CD4-positive, alpha-beta T cell (primary cell): ENCODE data around the gene SIGLEC5. TPM values are rescaled to one million over a fixed set of nuclear protein-coding genes. Genes with fewer than 3 reads are reported as not detected.

ENCODE experiments used
- ATAC-seq: fragments of 200-7000 bp; cut with Tn5 transposase; one replicate; pipeline ENCODE4 v1.10.0; 2022; ENCODE audit warnings: mild to moderate bottlenecking; ENCODE audit not compliant: poor library complexity
- CTCF ChIA-PET: fragments of 350-600 bp; sonication (Branson Sonifier 250); formaldehyde crosslinking; loops from one replicate; lab custom pipeline; 2021; ENCODE audit warnings: antibody characterized with exemption, inconsistent platforms; lab: Charles Lee
- POLR2A ChIA-PET: fragments of 350-600 bp; sonication (Branson Sonifier 250); formaldehyde crosslinking; loops from one replicate; lab custom pipeline; 2021; ENCODE audit warnings: antibody characterized with exemption, inconsistent platforms; lab: Charles Lee
- DNase-seq, 14 experiments: peaks; one replicate each; pipeline ENCODE4 v3.0.0-alpha.2; 2013 to 2020; ENCODE audit warnings: mixed read lengths in 2 of 14
- H3K27ac ChIP-seq, 2 donors: one replicate each; pipeline versions ENCODE4 v1.5.1 to v1.7.0; 2013; ENCODE audit warnings: low read length in 2 of 2, low read depth in 1 of 2, mild to moderate bottlenecking in 1 of 2
- H3K27me3 ChIP-seq, 2 experiments: 1 replicate in 1 of 2; 2 replicates in 1 of 2; pipeline versions ENCODE4 v1.6.1 to v1.7.0; 2013; ENCODE audit warnings: low read length in 2 of 2, control low read depth in 1 of 2, mild to moderate bottlenecking in 1 of 2, moderate library complexity in 1 of 2; ENCODE audit not compliant: insufficient read depth in 2 of 2, control insufficient read depth in 1 of 2
- H3K36me3 ChIP-seq: one replicate; pipeline ENCODE4 v1.6.1; 2013; ENCODE audit warnings: low read length, control low read depth; ENCODE audit not compliant: insufficient read depth
- H3K4me1 ChIP-seq: one replicate; pipeline ENCODE4 v1.6.1; 2013; ENCODE audit warnings: low read length, control low read depth; ENCODE audit not compliant: insufficient read depth
- H3K4me3 ChIP-seq: one replicate; pipeline ENCODE4 v1.5.1; 2013; ENCODE audit warnings: mild to moderate bottlenecking, low read length, moderate library complexity
- H3K9me3 ChIP-seq, 2 experiments: 1 replicate in 1 of 2; 2 replicates in 1 of 2; pipeline versions ENCODE4 v1.6.1 to v1.7.0; 2013; ENCODE audit warnings: low read length in 2 of 2, mild to moderate bottlenecking in 2 of 2, control low read depth in 1 of 2, moderate library complexity in 1 of 2; ENCODE audit not compliant: control insufficient read depth in 1 of 2, insufficient read depth in 1 of 2
- H3K27ac Mint-ChIP-seq: one replicate; pipeline ENCODE4 v1.8.0; 2020; ENCODE audit warnings: mixed read lengths
- H3K27me3 Mint-ChIP-seq: one replicate; pipeline ENCODE4 v1.8.0; 2021; ENCODE audit warnings: mixed read lengths
- H3K36me3 Mint-ChIP-seq: one replicate; pipeline ENCODE4 v1.8.0; 2021; ENCODE audit warnings: low read depth, mixed read lengths
- H3K4me1 Mint-ChIP-seq: one replicate; pipeline ENCODE4 v1.8.0; 2021; ENCODE audit warnings: low read depth, mixed read lengths
- H3K4me3 Mint-ChIP-seq: one replicate; pipeline ENCODE4 v1.8.0; 2020; ENCODE audit warnings: mild to moderate bottlenecking, mixed read lengths
- H3K9me3 Mint-ChIP-seq: one replicate; pipeline ENCODE4 v1.8.0; 2020; ENCODE audit warnings: mixed read lengths
- CTCF ChIP-seq: fragments of 200-600 bp; IDR thresholded peaks from one replicate; pipeline ENCODE4 v1.8.0; 2022; ENCODE audit warnings: antibody characterized with exemption, mild to moderate bottlenecking
- intact Hi-C, 2 experiments: fragments of 100-400 bp; cut with DNase I in 1 of 2; cut with micrococcal nuclease in 1 of 2; formaldehyde crosslinking; loops; one replicate each; pipeline versions ENCODE4 v1.15.1 to v1.9.0; 2023 to 2025; cut with DNase I, micrococcal nuclease
- total RNA-seq, 174 experiments: library from RNA in 2 of 174; stranded (reverse) in 2 of 174; gene quantifications; one replicate each; pipeline ENCODE4 v1.2.3 and lab custom pipeline; 2021 to 2026

The SIGLEC5 gene
- total RNA-seq, 2 experiments from 2014 or later = not detected

- ATAC-seq (no peak), DNase-seq (peak in 11 of 14 experiments; percentile 17 to 75 (median 29))
- intact Hi-C loops = loop anchor here in 1 of 2 experiments (10.0 kb wide), 1 partner anchor 114 kb away; no protein-coding TSS in a partner anchor
- Histone ChIP-seq H3K9me3 (peaks cover 0 to 4% of the 10 kb centered on the region in 2 experiments), H3K4me1 (peaks cover 3% of the 10 kb centered on the region), H3K27me3 (peaks cover 0 to 15% of the 10 kb centered on the region in 2 experiments), H3K36me3 (no peaks in the 10 kb centered on the region), H3K27ac (no peak overlapping the region), H3K4me3 (no peak overlapping the region)
- H3K4me3 Mint-ChIP-seq = no peak overlapping the region
- H3K27ac Mint-ChIP-seq = no peak overlapping the region
- no peaks in the 10 kb centered on the region for H3K36me3 Mint-ChIP-seq
- ChIA-PET POLR2A (no interaction called here), CTCF (interaction anchor here (0.6 kb wide), 1 partner anchor 43 kb away, joined by 3 read pairs; no protein-coding TSS in a partner anchor)
- peaks cover 46% of the 10 kb centered on the region for H3K27me3 Mint-ChIP-seq
- no peak for TF ChIP-seq CTCF
- no peaks in the 10 kb centered on the region for H3K9me3 Mint-ChIP-seq
- peaks cover 4% of the 10 kb centered on the region for H3K4me1 Mint-ChIP-seq
Measured at GRCh38 chr19:51660975-51661600, 30.9 kb upstream of the SIGLEC5 start.

DNA sequence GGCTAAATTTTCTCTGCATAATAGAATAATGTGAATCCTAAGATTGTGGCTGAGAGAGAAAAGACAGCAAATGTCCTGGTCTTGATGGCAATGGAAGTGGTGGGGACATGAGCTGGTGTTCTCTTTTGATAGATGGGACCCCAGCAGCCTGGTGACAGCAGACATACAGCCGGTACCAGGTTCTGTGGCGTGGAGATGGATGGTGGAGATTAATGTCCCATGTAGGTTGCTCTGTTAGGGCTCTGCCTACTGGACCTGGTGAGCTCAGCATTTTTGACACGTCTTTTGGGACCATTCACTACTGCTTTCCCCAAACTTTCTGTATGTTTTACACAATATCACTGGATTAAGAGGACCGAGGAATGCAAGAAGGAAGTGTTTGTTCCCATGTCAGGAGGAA lies 24.6 kb upstream of the SIGLEC5 start:
- H3K4me3 ChIP-seq = no peak overlapping the region
- peaks cover 4 to 6% of the 10 kb centered on the region in 2 experiments for H3K27me3 ChIP-seq
- ATAC-seq (no peak), DNase-seq (no peak)
- H3K27ac ChIP-seq = no peak overlapping the region
- peaks cover 35% of the 10 kb centered on the region for H3K27me3 Mint-ChIP-seq
- intact Hi-C loops = no loop called here
- ChIA-PET POLR2A (no interaction called here), CTCF (no interaction called here)
- TF ChIP-seq CTCF = no peak
- peaks cover 3% of the 10 kb centered on the region for H3K4me1 ChIP-seq
- H3K36me3 ChIP-seq = no peaks in the 10 kb centered on the region
- H3K4me3 Mint-ChIP-seq = no peak overlapping the region
- no peaks in the 10 kb centered on the region for H3K36me3 Mint-ChIP-seq
- H3K27ac Mint-ChIP-seq = no peak overlapping the region
- H3K4me1 Mint-ChIP-seq = peaks cover 4% of the 10 kb centered on the region
- no peaks in the 10 kb centered on the region for H3K9me3 ChIP-seq
- no peaks in the 10 kb centered on the region for H3K9me3 Mint-ChIP-seq

DNA sequence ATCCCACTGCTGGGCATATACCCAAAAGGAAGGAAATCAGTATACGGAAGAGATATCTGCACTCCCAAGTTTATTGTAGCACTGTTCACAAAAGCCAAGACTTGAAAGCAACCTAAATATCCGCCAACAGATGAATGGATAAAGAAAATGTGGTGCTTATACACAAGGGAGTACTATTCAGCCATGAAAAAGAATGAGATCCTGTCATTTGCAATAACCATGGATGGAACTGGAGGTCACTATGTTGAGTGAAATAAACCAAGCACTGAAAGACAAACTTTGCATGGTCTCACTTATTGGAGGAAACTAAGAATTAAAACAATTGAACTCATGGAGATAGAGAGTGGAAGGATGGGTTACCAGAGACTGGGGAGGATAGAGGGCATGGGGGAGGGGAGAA lies 23.0 kb upstream of the SIGLEC5 start:
- Histone ChIP-seq H3K9me3 (no peaks in the 10 kb centered on the region), H3K4me3 (no peak overlapping the region), H3K27ac (no peak overlapping the region), H3K27me3 (peaks cover 5 to 6% of the 10 kb centered on the region in 2 experiments), H3K36me3 (no peaks in the 10 kb centered on the region), H3K4me1 (peaks cover 3% of the 10 kb centered on the region)
- TF ChIP-seq CTCF = no peak
- ChIA-PET CTCF (no interaction called here), POLR2A (no interaction called here)
- ATAC-seq = no peak
- Mint-ChIP-seq H3K27ac (no peak overlapping the region), H3K9me3 (no peaks in the 10 kb centered on the region), H3K4me3 (no peak overlapping the region), H3K27me3 (peaks cover 47% of the 10 kb centered on the region), H3K4me1 (peaks cover 4% of the 10 kb centered on the region), H3K36me3 (no peaks in the 10 kb centered on the region)
- intact Hi-C loops = no loop called here
- DNase-seq = no peak
